OCI-LY1 (cell line): Measurements from ENCODE around the gene DCDC1.

Source experiments
- H2AFZ ChIP-seq: fragments of 200-600 bp; sonication (generic), shearing (Covaris generic); 2 replicates; pipeline ENCODE4 v1.6.0; 2014; ENCODE audit warnings: antibody characterized with exemption, mild to moderate bottlenecking, low read length
- H3F3A ChIP-seq: fragments of 200-600 bp; sonication (generic), shearing (Covaris generic); 2 replicates; pipeline ENCODE4 v1.6.0; 2014; ENCODE audit warnings: mild to moderate bottlenecking, antibody characterized with exemption, low read length, moderate library complexity; ENCODE audit not compliant: insufficient read depth
- H3K27ac ChIP-seq: fragments of 200-600 bp; sonication (generic); 2 replicates; pipeline ENCODE4 v1.5.1; 2014; ENCODE audit warnings: low read length, mixed run types, mild to moderate bottlenecking, low read depth; ENCODE audit not compliant: poor library complexity, severe bottlenecking
- H3K27me3 ChIP-seq: fragments of 200-600 bp; sonication (generic); 2 replicates; pipeline ENCODE4 v1.6.0; 2014; ENCODE audit warnings: antibody characterized with exemption, mild to moderate bottlenecking, low read length, moderate library complexity; ENCODE audit not compliant: insufficient read depth
- H3K36me3 ChIP-seq: fragments of 200-600 bp; sonication (generic); 2 replicates; pipeline ENCODE4 v1.6.1; 2014; ENCODE audit warnings: mild to moderate bottlenecking, antibody characterized with exemption, low read length, moderate library complexity, mixed read lengths; ENCODE audit not compliant: insufficient read depth
- H3K4me1 ChIP-seq: fragments of 200-600 bp; sonication (generic); 2 replicates; pipeline ENCODE4 v1.5.1; 2014; ENCODE audit warnings: mild to moderate bottlenecking, low read length, moderate library complexity; ENCODE audit not compliant: insufficient read depth, severe bottlenecking
- H3K4me2 ChIP-seq: fragments of 200-600 bp; sonication (generic), shearing (Covaris generic); 2 replicates; pipeline ENCODE4 v1.6.1; 2014; ENCODE audit warnings: low read length
- H3K4me3 ChIP-seq: fragments of 200-600 bp; sonication (generic); 2 replicates; pipeline ENCODE4 v1.5.1; 2014; ENCODE audit warnings: low read length, low read depth, mild to moderate bottlenecking, mixed read lengths; ENCODE audit not compliant: poor library complexity, severe bottlenecking
- H3K79me2 ChIP-seq: fragments of 200-600 bp; shearing (Covaris generic); 2 replicates; pipeline ENCODE4 v1.6.1; 2016; ENCODE audit warnings: mixed run types, low read length, mixed read lengths; ENCODE audit not compliant: insufficient read depth
- H3K9ac ChIP-seq: fragments of 200-600 bp; sonication (generic), shearing (Covaris generic); 2 replicates; pipeline ENCODE4 v1.6.1; 2014; ENCODE audit warnings: mild to moderate bottlenecking, low read length, mixed read lengths
- H3K9me2 ChIP-seq: fragments of 200-600 bp; sonication (generic), shearing (Covaris generic); 2 replicates; pipeline ENCODE4 v1.6.1; 2014; ENCODE audit warnings: low read depth, mild to moderate bottlenecking, low read length, mixed read lengths
- H3K9me3 ChIP-seq: fragments of 200-600 bp; shearing (Covaris generic); 2 replicates; pipeline ENCODE4 v1.6.1; 2014; ENCODE audit warnings: low read length, mixed read lengths
- H4K20me1 ChIP-seq: fragments of 200-600 bp; sonication (generic), shearing (Covaris generic); 2 replicates; pipeline ENCODE4 v1.6.0; 2016; ENCODE audit warnings: mild to moderate bottlenecking, low read length; ENCODE audit not compliant: insufficient read depth
- CTCF ChIP-seq: fragments of 200-600 bp; sonication (generic), shearing (Covaris generic); IDR thresholded peaks from 2 replicates; pipeline ENCODE4 v1.5.1; 2017; ENCODE audit warnings: mild to moderate bottlenecking, antibody characterized with exemption, low read length, moderate library complexity, mixed read lengths
- EZH2 ChIP-seq: fragments of 200-600 bp; sonication (generic), shearing (Covaris generic); IDR thresholded peaks from 2 replicates; pipeline ENCODE4 v1.8.0; 2017; ENCODE audit warnings: borderline replicate concordance, mixed run types, mild to moderate bottlenecking, antibody characterized with exemption, low read length, moderate library complexity, mixed read lengths

Gene DCDC1

GRCh38 chr11:30816959-30817880 lies 552.3 kb downstream of the DCDC1 start:
- TF ChIP-seq CTCF = no peak
- no peak for TF ChIP-seq EZH2
- no peak overlapping the region for H3K4me3 ChIP-seq
- H3K79me2 ChIP-seq = no peaks in the 10 kb centered on the region
- no peaks in the 10 kb centered on the region for H3F3A ChIP-seq
- H3K4me1 ChIP-seq = no peaks in the 10 kb centered on the region
- H3K9me2 ChIP-seq = no peaks in the 10 kb centered on the region
- no peak overlapping the region for H3K27ac ChIP-seq
- H3K36me3 ChIP-seq = no peaks in the 10 kb centered on the region
- no peaks in the 10 kb centered on the region for H3K9me3 ChIP-seq
- H2AFZ ChIP-seq = no peak overlapping the region
- no peak overlapping the region for H3K9ac ChIP-seq
- no peaks in the 10 kb centered on the region for H3K27me3 ChIP-seq
- no peaks in the 10 kb centered on the region for H4K20me1 ChIP-seq
- H3K4me2 ChIP-seq = no peak overlapping the region

- Histone ChIP-seq H2AFZ (no peak overlapping the region), H3K36me3 (no peaks in the 10 kb centered on the region), H3K4me2 (no peak overlapping the region), H3K27me3 (no peaks in the 10 kb centered on the region), H4K20me1 (no peaks in the 10 kb centered on the region), H3K4me3 (no peak overlapping the region), H3K9me2 (no peaks in the 10 kb centered on the region), H3K4me1 (no peaks in the 10 kb centered on the region), H3K9me3 (no peaks in the 10 kb centered on the region), H3K27ac (no peak overlapping the region), H3K9ac (no peak overlapping the region), H3F3A (no peaks in the 10 kb centered on the region), H3K79me2 (no peaks in the 10 kb centered on the region)
- TF ChIP-seq CTCF = no peak
- no peak for TF ChIP-seq EZH2
Observed at GRCh38 chr11:30815619-30816018, 553.9 kb downstream of the DCDC1 start.

- Histone ChIP-seq H3K9ac (no peak overlapping the region), H3K36me3 (no peaks in the 10 kb centered on the region), H2AFZ (no peak overlapping the region), H3K9me2 (no peaks in the 10 kb centered on the region), H3K4me1 (no peaks in the 10 kb centered on the region), H3K9me3 (no peaks in the 10 kb centered on the region), H3K79me2 (no peaks in the 10 kb centered on the region), H3K4me3 (no peak overlapping the region), H3K27ac (no peak overlapping the region), H3K4me2 (no peak overlapping the region), H3F3A (no peaks in the 10 kb centered on the region), H4K20me1 (no peaks in the 10 kb centered on the region), H3K27me3 (no peaks in the 10 kb centered on the region)
- no peak for TF ChIP-seq EZH2
- TF ChIP-seq CTCF = no peak
Observed at GRCh38 chr11:30814737-30815136, 554.8 kb downstream of the DCDC1 start.
